B cell (primary cell): ENCODE measurements around the gene ODC1. TPM values are rescaled to one million over a fixed set of nuclear protein-coding genes. Genes with fewer than 3 reads are reported as not detected.

ENCODE experiments used
- ATAC-seq: fragments of 200-7000 bp; cut with Tn5 transposase; one replicate; pipeline ENCODE4 v1.10.0; 2021; ENCODE audit warnings: low read depth, mild to moderate bottlenecking, moderate number of reproducible peaks, moderate library complexity
- CTCF ChIA-PET: fragments of 350-600 bp; sonication (Branson Sonifier 250); formaldehyde crosslinking; loops from one replicate; lab custom pipeline; 2021; ENCODE audit warnings: antibody characterized with exemption, inconsistent platforms; lab: Charles Lee
- POLR2A ChIA-PET: fragments of 350-600 bp; sonication (Branson Sonifier 250); formaldehyde crosslinking; loops from one replicate; lab custom pipeline; 2021; ENCODE audit warnings: antibody characterized with exemption; lab: Charles Lee
- DNase-seq: peaks from one replicate; pipeline ENCODE4 v3.0.0; 2013
- H2AFZ ChIP-seq: 2 replicates; pipeline ENCODE4 v1.6.1; 2012; ENCODE audit warnings: mild to moderate bottlenecking, low read depth, low read length; ENCODE audit not compliant: insufficient read depth, poor library complexity, severe bottlenecking
- H3K27ac ChIP-seq, 2 donors: 1 replicate in 1 of 2; 2 replicates in 1 of 2; pipeline ENCODE4 v1.5.1; 2012 to 2013; ENCODE audit warnings: low read length in 2 of 2, mild to moderate bottlenecking in 2 of 2, moderate library complexity in 1 of 2
- H3K27me3 ChIP-seq, 4 experiments: fragments of 200-600 bp in 1 of 4; sonication (generic) in 1 of 4; replicated peaks in 1 of 4; 1 replicate in 2 of 4; 2 replicates in 2 of 4; pipeline versions ENCODE4 v1.6.1 to v1.7.0; 2013 to 2016; ENCODE audit warnings: low read length in 3 of 4, mild to moderate bottlenecking in 2 of 4, mixed read lengths in 1 of 4, moderate library complexity in 1 of 4; ENCODE audit not compliant: insufficient read depth in 4 of 4, control insufficient read depth in 3 of 4; ENCODE audit errors: control extremely low read depth in 1 of 4
- H3K36me3 ChIP-seq, 2 experiments: replicated peaks in 1 of 2; 1 replicate in 1 of 2; 2 replicates in 1 of 2; pipeline versions ENCODE4 v1.6.1 to v1.7.1; 2013; ENCODE audit warnings: low read length in 1 of 2; ENCODE audit not compliant: insufficient read depth in 2 of 2, control insufficient read depth in 1 of 2; ENCODE audit errors: control extremely low read depth in 1 of 2, extremely low read depth in 1 of 2
- H3K4me1 ChIP-seq, 2 donors: fragments of 200-600 bp in 1 of 2; sonication (generic) in 1 of 2; 1 replicate in 1 of 2; 2 replicates in 1 of 2; pipeline versions ENCODE4 v1.5.1 to v1.6.1; 2013 to 2017; ENCODE audit warnings: low read length in 2 of 2; ENCODE audit not compliant: control insufficient read depth in 2 of 2, insufficient read depth in 2 of 2
- H3K4me2 ChIP-seq: replicated peaks from 2 replicates; pipeline ENCODE3; 2012; ENCODE audit warnings: mild to moderate bottlenecking, low read depth, low read length; ENCODE audit not compliant: poor library complexity, severe bottlenecking
- H3K4me3 ChIP-seq, 5 experiments: fragments of 200-600 bp in 1 of 5; sonication (generic) in 1 of 5; 1 replicate in 3 of 5; 2 replicates in 2 of 5; pipeline versions ENCODE4 v1.5.1 to v1.7.0; 2011 to 2016; ENCODE audit warnings: low read length in 4 of 5, mild to moderate bottlenecking in 4 of 5, low read depth in 2 of 5, control low read depth in 1 of 5, moderate library complexity in 1 of 5; ENCODE audit not compliant: insufficient read depth in 1 of 5; ENCODE audit errors: control extremely low read depth in 1 of 5, extremely low read depth in 1 of 5
- H3K79me2 ChIP-seq: fragments of 200-600 bp; sonication (generic); one replicate; pipeline ENCODE4 v1.6.0; 2016; ENCODE audit warnings: low read length; ENCODE audit not compliant: control insufficient read depth, insufficient read depth
- H3K9ac ChIP-seq: fragments of 200-600 bp; sonication (generic); 2 replicates; pipeline ENCODE4 v1.6.1; 2017; ENCODE audit warnings: mild to moderate bottlenecking, low read length, moderate library complexity
- H3K9me3 ChIP-seq, 3 donors: one replicate each; pipeline versions ENCODE4 v1.6.1 to v1.7.1; 2013; ENCODE audit warnings: low read length in 2 of 3; ENCODE audit not compliant: control insufficient read depth in 2 of 3, insufficient read depth in 1 of 3; ENCODE audit errors: control extremely low read depth in 1 of 3
- H4K20me1 ChIP-seq: 2 replicates; pipeline ENCODE4 v1.6.0; 2012; ENCODE audit warnings: mild to moderate bottlenecking, low read length; ENCODE audit not compliant: insufficient read depth, control insufficient read depth, poor library complexity, severe bottlenecking
- H3K27ac Mint-ChIP-seq: one replicate; pipeline ENCODE4 v1.8.0; 2021; ENCODE audit warnings: mixed read lengths
- H3K27me3 Mint-ChIP-seq: one replicate; pipeline ENCODE4 v1.8.0; 2021; ENCODE audit warnings: mixed read lengths
- H3K4me1 Mint-ChIP-seq: one replicate; pipeline ENCODE4 v1.8.0; 2021; ENCODE audit warnings: mixed read lengths
- H3K4me3 Mint-ChIP-seq: one replicate; pipeline ENCODE4 v1.8.0; 2021; ENCODE audit warnings: mixed read lengths
- H3K9me3 Mint-ChIP-seq: one replicate; pipeline ENCODE4 v1.8.0; 2022; ENCODE audit warnings: mixed read lengths; ENCODE audit not compliant: insufficient read depth
- CTCF ChIP-seq: fragments of 200-600 bp; IDR thresholded peaks from one replicate; pipeline ENCODE4 v1.8.0; 2022; ENCODE audit warnings: antibody characterized with exemption, mild to moderate bottlenecking
- EZH2 ChIP-seq: IDR thresholded peaks from 2 replicates; pipeline ENCODE4 v1.6.1; 2012; ENCODE audit warnings: borderline replicate concordance, low read depth, mild to moderate bottlenecking, moderate library complexity, low read length; ENCODE audit not compliant: insufficient read depth, poor library complexity, severe bottlenecking
- WGBS: methylation state at CpG from one replicate; pipeline ENCODE4 v1.1.5; 2013; ENCODE audit warnings: missing lambda C conversion rate; ENCODE audit not compliant: insufficient coverage; 5-methylcytosine and 5-hydroxymethylcytosine counted together
- intact Hi-C: fragments of 100-400 bp; cut with micrococcal nuclease; formaldehyde crosslinking; loops from one replicate; pipeline ENCODE4 v1.10.0; 2022
- polyA plus RNA-seq: library from polyadenylated mRNA; depleted of rRNA; stranded (reverse); fragments of >200 nt; gene quantifications from 2 replicates; pipeline ENCODE4 v1.2.3, GENCODE V29; 2012
- total RNA-seq, 2 donors: library from RNA; stranded (reverse); fragments of 120-200 nt in 1 of 2; gene quantifications; 1 replicate in 1 of 2; 2 replicates in 1 of 2; pipeline versions ENCODE4 v1.2.3 to v1.2.4, GENCODE V29; 2013 to 2022

The ODC1 gene
- total and polyA plus RNA-seq, 2 donors (not counting 1 experiment from before 2014, with no cell fraction given), result 88.7 to 171 TPM

GRCh38 chr2:10482913-10483312, 34.8 kb upstream of the ODC1 start:
- TF ChIP-seq CTCF (no peak), EZH2 (no peak)
- no peaks in the 10 kb centered on the region for H4K20me1 ChIP-seq
- H3K9ac ChIP-seq, result no peak overlapping the region
- DNase-seq (no peak), ATAC-seq (no peak)
- H3K4me1 ChIP-seq, result no peaks in the 10 kb centered on the region
- 80% methylated on average over 5 of the region's 7 CpGs for WGBS
- intact Hi-C loops, result no loop called here
- H3K4me3 ChIP-seq, result no peak overlapping the region
- Mint-ChIP-seq H3K4me1 (peaks cover 8% of the 10 kb centered on the region), H3K4me3 (no peak overlapping the region), H3K9me3 (no peaks in the 10 kb centered on the region), H3K27me3 (peaks cover 28% of the 10 kb centered on the region), H3K27ac (no peak overlapping the region)
- H3K27me3 ChIP-seq, result peaks cover 0 to 23% (median 5%) of the 10 kb centered on the region in 4 experiments
- no peak overlapping the region for H2AFZ ChIP-seq
- POLR2A ChIA-PET, result no interaction called here
- H3K36me3 ChIP-seq, result no peaks in the 10 kb centered on the region
- H3K9me3 ChIP-seq, result no peaks in the 10 kb centered on the region
- CTCF ChIA-PET, result interaction anchor here (0.6 kb wide), 1 partner anchor 421 kb away, joined by 4 read pairs; no protein-coding TSS in a partner anchor
- no peak overlapping the region for H3K27ac ChIP-seq
- H3K4me2 ChIP-seq, result no peak overlapping the region
- H3K79me2 ChIP-seq, result no peaks in the 10 kb centered on the region

- CTCF ChIA-PET, result no interaction called here
- TF ChIP-seq CTCF, result no peak
- TF ChIP-seq EZH2, result no peak
- Mint-ChIP-seq H3K4me1 (peaks cover 12% of the 10 kb centered on the region), H3K27ac (no peak overlapping the region), H3K9me3 (no peaks in the 10 kb centered on the region), H3K27me3 (peaks cover 24% of the 10 kb centered on the region), H3K4me3 (no peak overlapping the region)
- Histone ChIP-seq H3K27ac (no peak overlapping the region), H3K9me3 (no peaks in the 10 kb centered on the region), H3K4me2 (no peak overlapping the region), H4K20me1 (no peaks in the 10 kb centered on the region), H3K4me1 (no peaks in the 10 kb centered on the region), H3K4me3 (no peak overlapping the region), H2AFZ (no peak overlapping the region), H3K9ac (no peak overlapping the region), H3K27me3 (peaks cover 0 to 19% (median 3%) of the 10 kb centered on the region in 4 experiments), H3K36me3 (no peaks in the 10 kb centered on the region), H3K79me2 (no peaks in the 10 kb centered on the region)
- ATAC-seq, result no peak
- DNase-seq, result no peak
- POLR2A ChIA-PET, result no interaction called here
- intact Hi-C loops, result no loop called here
- WGBS, result 76% methylated on average over 8 of the region's 8 CpGs
Measured at GRCh38 chr2:10482460-10482859, 34.3 kb upstream of the ODC1 start.
